Measurements from ENCODE around the gene CELF6.

CELF6 gene

GRCh38 chr15:72272213-72272996, 47.6 kb downstream of the CELF6 start, which contains the start of gene PARP6:
TSS of gene PARP6 (minus strand) at chr15:72272554. CDS start at chr15:72267477, 5,077 bp downstream.
- peak within 1 kb of the TSS; percentile 92 for H3K9ac ChIP-seq (ENCODE audit: insufficient read length, low read depth)
- TF ChIP-seq YY1 (IDR thresholded peaks at IDR 0.05; ENCODE audit: insufficient read depth, insufficient read length) (no peak), ZNF274 (IDR thresholded peaks at IDR 0.05; ENCODE audit: low read depth, low read length) (no peak), SUZ12 (IDR thresholded peaks at IDR 0.05; ENCODE audit: extremely low read depth, insufficient read depth, insufficient read length) (no peak)
- H3K4me3 ChIP-seq (ENCODE audit: insufficient read length, low read depth) = peak within 1 kb of the TSS; percentile 95

DNA sequence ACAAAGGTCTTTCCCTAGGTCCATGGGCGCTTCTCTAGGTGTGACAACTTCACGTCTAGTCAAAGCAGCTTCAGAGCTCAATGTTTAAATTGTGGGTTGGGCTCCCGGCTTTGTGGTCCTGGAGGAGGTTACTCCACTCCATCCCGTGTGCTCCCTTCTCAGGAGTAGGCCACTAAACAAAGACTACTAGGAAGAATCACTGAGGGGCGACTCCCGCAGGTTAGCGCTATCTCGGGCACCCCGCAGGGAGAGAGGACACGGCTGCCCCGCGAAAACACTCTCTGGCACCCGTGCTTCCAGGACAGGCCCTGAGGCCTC, 48.1 kb downstream of the CELF6 start:
- no peaks in the 10 kb centered on the region for H3K4me1 ChIP-seq (ENCODE audit: insufficient read depth, insufficient read length)
- H3K9ac ChIP-seq (ENCODE audit: insufficient read length, low read depth) = peak overlapping the region; percentile 92
- no peak for DNase-seq (ENCODE audit: low read depth, low spot score)
- no peak for TF ChIP-seq ZNF274 (IDR thresholded peaks at IDR 0.05; ENCODE audit: low read depth, low read length)
- TF ChIP-seq YY1 (IDR thresholded peaks at IDR 0.05; ENCODE audit: insufficient read depth, insufficient read length) = no peak
- TF ChIP-seq SUZ12 (IDR thresholded peaks at IDR 0.05; ENCODE audit: extremely low read depth, insufficient read depth, insufficient read length) = no peak
- H3K4me3 ChIP-seq (ENCODE audit: insufficient read length, low read depth) = peak overlapping the region; percentile 95
- no peaks in the 10 kb centered on the region for H3K9me3 ChIP-seq (ENCODE audit: insufficient read depth, low read length)
- no peaks in the 10 kb centered on the region for H3K27me3 ChIP-seq (ENCODE audit: insufficient read depth, insufficient read length)
- H3K36me3 ChIP-seq (ENCODE audit: insufficient read depth, insufficient read length, low read length) = peaks cover 42% of the 10 kb centered on the region

More at GRCh38 chr15:72272213-72272996, 47.6 kb downstream of the CELF6 start, which contains the start of gene PARP6:
- DNase-seq (ENCODE audit: low read depth, low spot score) = peak; percentile 96
- Histone ChIP-seq H3K4me1 (ENCODE audit: insufficient read depth, insufficient read length) (no peaks in the 10 kb centered on the region), H3K9me3 (ENCODE audit: insufficient read depth, low read length) (no peaks in the 10 kb centered on the region), H3K36me3 (ENCODE audit: insufficient read depth, insufficient read length, low read length) (peaks cover 36% of the 10 kb centered on the region), H3K27me3 (ENCODE audit: insufficient read depth, insufficient read length) (no peaks in the 10 kb centered on the region)

GRCh38 chr15:72271221-72271620, 48.7 kb downstream of the CELF6 start:
- peak overlapping the region; percentile 34 for H3K9ac ChIP-seq (ENCODE audit: insufficient read length, low read depth)
- H3K9me3 ChIP-seq (ENCODE audit: insufficient read depth, low read length) = no peaks in the 10 kb centered on the region
- H3K36me3 ChIP-seq (ENCODE audit: insufficient read depth, insufficient read length, low read length) = peaks cover 48% of the 10 kb centered on the region
- H3K4me1 ChIP-seq (ENCODE audit: insufficient read depth, insufficient read length) = no peaks in the 10 kb centered on the region
- H3K4me3 ChIP-seq (ENCODE audit: insufficient read length, low read depth) = peak overlapping the region; percentile 95
- TF ChIP-seq YY1 (IDR thresholded peaks at IDR 0.05; ENCODE audit: insufficient read depth, insufficient read length) (no peak), ZNF274 (IDR thresholded peaks at IDR 0.05; ENCODE audit: low read depth, low read length) (no peak), SUZ12 (IDR thresholded peaks at IDR 0.05; ENCODE audit: extremely low read depth, insufficient read depth, insufficient read length) (no peak)
- DNase-seq (ENCODE audit: low read depth, low spot score) = no peak
- H3K27me3 ChIP-seq (ENCODE audit: insufficient read depth, insufficient read length) = no peaks in the 10 kb centered on the region

DNA sequence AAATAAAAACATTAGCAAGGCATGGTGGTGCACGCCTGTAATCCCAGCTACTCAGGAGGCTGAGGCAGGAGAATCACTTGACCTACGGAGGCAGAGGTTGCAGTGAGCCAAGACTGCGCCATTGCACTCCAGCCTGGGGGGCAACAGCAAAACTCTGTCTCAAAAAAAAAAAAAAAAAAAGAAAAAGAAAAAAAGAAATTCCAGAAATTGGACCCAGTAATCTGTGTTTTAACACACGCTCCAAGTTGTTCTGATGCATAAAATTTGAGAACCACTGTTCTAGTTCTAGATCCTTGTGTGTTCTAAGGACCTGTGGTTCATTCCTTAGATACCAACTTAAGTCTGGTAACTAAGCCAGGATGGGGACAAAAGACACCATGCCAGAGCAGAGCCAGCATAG, 50.2 kb downstream of the CELF6 start:
- Histone ChIP-seq H3K4me1 (ENCODE audit: insufficient read depth, insufficient read length) (no peaks in the 10 kb centered on the region), H3K27me3 (ENCODE audit: insufficient read depth, insufficient read length) (no peaks in the 10 kb centered on the region), H3K4me3 (ENCODE audit: insufficient read length, low read depth) (no peak overlapping the region), H3K9me3 (ENCODE audit: insufficient read depth, low read length) (no peaks in the 10 kb centered on the region), H3K9ac (ENCODE audit: insufficient read length, low read depth) (no peak overlapping the region), H3K36me3 (ENCODE audit: insufficient read depth, insufficient read length, low read length) (peaks cover 63% of the 10 kb centered on the region)
- no peak for DNase-seq (ENCODE audit: low read depth, low spot score)
- TF ChIP-seq YY1 (IDR thresholded peaks at IDR 0.05; ENCODE audit: insufficient read depth, insufficient read length) (no peak), SUZ12 (IDR thresholded peaks at IDR 0.05; ENCODE audit: extremely low read depth, insufficient read depth, insufficient read length) (no peak), ZNF274 (IDR thresholded peaks at IDR 0.05; ENCODE audit: low read depth, low read length) (no peak)

- no peaks in the 10 kb centered on the region for H3K27me3 ChIP-seq (ENCODE audit: insufficient read depth, insufficient read length)
- TF ChIP-seq YY1 (IDR thresholded peaks at IDR 0.05; ENCODE audit: insufficient read depth, insufficient read length) = no peak
- TF ChIP-seq ZNF274 (IDR thresholded peaks at IDR 0.05; ENCODE audit: low read depth, low read length) = no peak
- TF ChIP-seq SUZ12 (IDR thresholded peaks at IDR 0.05; ENCODE audit: extremely low read depth, insufficient read depth, insufficient read length) = no peak
- H3K9me3 ChIP-seq (ENCODE audit: insufficient read depth, low read length) = no peaks in the 10 kb centered on the region
- H3K4me1 ChIP-seq (ENCODE audit: insufficient read depth, insufficient read length) = no peaks in the 10 kb centered on the region
- no peak for DNase-seq (ENCODE audit: low read depth, low spot score)
- no peak overlapping the region for H3K4me3 ChIP-seq (ENCODE audit: insufficient read length, low read depth)
- no peak overlapping the region for H3K9ac ChIP-seq (ENCODE audit: insufficient read length, low read depth)
- peaks cover 95% of the 10 kb centered on the region for H3K36me3 ChIP-seq (ENCODE audit: insufficient read depth, insufficient read length, low read length)
Observed at GRCh38 chr15:72265031-72265430, 54.9 kb downstream of the CELF6 start.

DNA sequence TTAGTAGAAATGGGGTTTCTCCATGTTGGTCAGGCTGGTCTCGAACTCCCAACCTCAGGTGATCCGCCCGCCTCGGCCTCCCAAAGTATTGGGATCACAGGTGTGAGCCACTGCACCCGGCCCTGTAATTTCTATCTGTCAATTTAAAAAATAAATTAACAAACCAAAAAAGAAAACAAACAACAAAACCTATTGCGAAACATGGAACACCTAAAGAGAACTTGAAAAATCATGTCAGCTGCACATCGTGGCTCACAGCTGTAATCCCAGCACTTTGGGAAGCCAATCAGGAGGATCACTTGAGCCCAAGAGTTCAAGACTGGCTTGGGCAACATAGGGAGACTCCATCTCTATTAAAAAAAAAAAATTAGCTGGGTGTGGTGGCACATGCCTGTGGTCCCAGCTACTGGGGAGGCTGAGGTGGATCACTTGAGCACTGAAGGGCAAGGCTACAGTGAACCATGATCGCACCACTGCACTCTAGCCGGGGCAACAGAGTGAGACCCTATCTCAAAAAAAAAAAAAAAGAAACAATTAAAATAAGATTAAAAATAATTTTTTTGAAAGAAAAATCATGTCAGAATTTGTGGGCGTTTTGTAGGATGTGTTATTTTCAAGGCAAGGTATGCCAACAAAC, 67.2 kb downstream of the CELF6 start:
- TF ChIP-seq ZNF274 (IDR thresholded peaks at IDR 0.05; ENCODE audit: low read depth, low read length) (no peak), YY1 (IDR thresholded peaks at IDR 0.05; ENCODE audit: insufficient read depth, insufficient read length) (no peak), SUZ12 (IDR thresholded peaks at IDR 0.05; ENCODE audit: extremely low read depth, insufficient read depth, insufficient read length) (no peak)
- peaks cover 91% of the 10 kb centered on the region for H3K36me3 ChIP-seq (ENCODE audit: insufficient read depth, insufficient read length, low read length)
- no peak for DNase-seq (ENCODE audit: low read depth, low spot score)
- no peaks in the 10 kb centered on the region for H3K4me1 ChIP-seq (ENCODE audit: insufficient read depth, insufficient read length)
- H3K27me3 ChIP-seq (ENCODE audit: insufficient read depth, insufficient read length) = no peaks in the 10 kb centered on the region
- H3K4me3 ChIP-seq (ENCODE audit: insufficient read length, low read depth) = no peak overlapping the region
- H3K9ac ChIP-seq (ENCODE audit: insufficient read length, low read depth) = no peak overlapping the region
- no peaks in the 10 kb centered on the region for H3K9me3 ChIP-seq (ENCODE audit: insufficient read depth, low read length)

- TF ChIP-seq SUZ12 (IDR thresholded peaks at IDR 0.05; ENCODE audit: extremely low read depth, insufficient read depth, insufficient read length) (no peak), ZNF274 (IDR thresholded peaks at IDR 0.05; ENCODE audit: low read depth, low read length) (no peak), YY1 (IDR thresholded peaks at IDR 0.05; ENCODE audit: insufficient read depth, insufficient read length) (no peak)
- Histone ChIP-seq H3K9ac (ENCODE audit: insufficient read length, low read depth) (no peak overlapping the region), H3K4me1 (ENCODE audit: insufficient read depth, insufficient read length) (no peaks in the 10 kb centered on the region), H3K36me3 (ENCODE audit: insufficient read depth, insufficient read length, low read length) (peaks cover 86% of the 10 kb centered on the region), H3K9me3 (ENCODE audit: insufficient read depth, low read length) (no peaks in the 10 kb centered on the region), H3K27me3 (ENCODE audit: insufficient read depth, insufficient read length) (no peaks in the 10 kb centered on the region), H3K4me3 (ENCODE audit: insufficient read length, low read depth) (no peak overlapping the region)
- no peak for DNase-seq (ENCODE audit: low read depth, low spot score)
Observed at GRCh38 chr15:72249142-72249810, 70.7 kb downstream of the CELF6 start.

All from NT2/D1 (cell line).